ENCODE measurements around the gene UNKL.

GRCh38 chr16:1351582-1352362 is 62.7 kb downstream of the UNKL start, which contains the start of the genes GNPTG and TSR3:
- TF ChIP-seq CTCF (conservative IDR thresholded peaks at IDR 0.05 in 1 of 2, IDR thresholded peaks at IDR 0.05 in 1 of 2; ENCODE audit: extremely low read depth in 1 of 2, insufficient read depth in 1 of 2, low read depth in 1 of 2, low read length in 2 of 2) (no peak), EZH2 (IDR thresholded peaks at IDR 0.05; ENCODE audit: borderline replicate concordance, low read length) (no peak)
